GM12801 (cell line): ENCODE data around the gene MYH7.

Source experiments
- TF ChIP-seq, protein P1 (sequence below): IDR thresholded peaks from one replicate; pipeline ENCODE4 v1.5.1; 2011; ENCODE audit warnings: control low read depth; ENCODE audit not compliant: insufficient read length; ENCODE audit errors: extremely low read depth

MYH7 gene

DNA sequence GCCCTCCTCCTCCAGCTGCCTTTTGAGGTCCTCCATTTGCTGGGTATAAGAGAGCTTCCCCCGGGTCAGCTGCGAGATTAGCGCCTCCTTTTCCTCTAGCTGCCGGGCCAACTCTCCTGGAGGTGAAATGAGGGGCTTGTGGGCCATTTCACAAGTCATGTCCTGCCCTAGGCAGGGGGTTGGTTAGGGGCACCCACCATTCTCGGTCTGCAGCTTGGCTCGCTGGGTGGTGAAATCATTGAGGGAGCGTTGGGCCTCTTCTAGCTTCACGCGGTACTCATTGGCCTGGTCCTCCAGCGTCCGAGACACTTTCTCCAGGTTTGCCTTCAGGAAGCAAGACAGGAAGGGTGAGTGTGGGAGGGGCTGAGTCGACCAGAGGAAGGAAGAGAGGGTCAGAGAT is 46.1 kb downstream of the MYH7 start:
- TF ChIP-seq, protein P1, sequence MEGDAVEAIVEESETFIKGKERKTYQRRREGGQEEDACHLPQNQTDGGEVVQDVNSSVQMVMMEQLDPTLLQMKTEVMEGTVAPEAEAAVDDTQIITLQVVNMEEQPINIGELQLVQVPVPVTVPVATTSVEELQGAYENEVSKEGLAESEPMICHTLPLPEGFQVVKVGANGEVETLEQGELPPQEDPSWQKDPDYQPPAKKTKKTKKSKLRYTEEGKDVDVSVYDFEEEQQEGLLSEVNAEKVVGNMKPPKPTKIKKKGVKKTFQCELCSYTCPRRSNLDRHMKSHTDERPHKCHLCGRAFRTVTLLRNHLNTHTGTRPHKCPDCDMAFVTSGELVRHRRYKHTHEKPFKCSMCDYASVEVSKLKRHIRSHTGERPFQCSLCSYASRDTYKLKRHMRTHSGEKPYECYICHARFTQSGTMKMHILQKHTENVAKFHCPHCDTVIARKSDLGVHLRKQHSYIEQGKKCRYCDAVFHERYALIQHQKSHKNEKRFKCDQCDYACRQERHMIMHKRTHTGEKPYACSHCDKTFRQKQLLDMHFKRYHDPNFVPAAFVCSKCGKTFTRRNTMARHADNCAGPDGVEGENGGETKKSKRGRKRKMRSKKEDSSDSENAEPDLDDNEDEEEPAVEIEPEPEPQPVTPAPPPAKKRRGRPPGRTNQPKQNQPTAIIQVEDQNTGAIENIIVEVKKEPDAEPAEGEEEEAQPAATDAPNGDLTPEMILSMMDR, result no peak

DNA sequence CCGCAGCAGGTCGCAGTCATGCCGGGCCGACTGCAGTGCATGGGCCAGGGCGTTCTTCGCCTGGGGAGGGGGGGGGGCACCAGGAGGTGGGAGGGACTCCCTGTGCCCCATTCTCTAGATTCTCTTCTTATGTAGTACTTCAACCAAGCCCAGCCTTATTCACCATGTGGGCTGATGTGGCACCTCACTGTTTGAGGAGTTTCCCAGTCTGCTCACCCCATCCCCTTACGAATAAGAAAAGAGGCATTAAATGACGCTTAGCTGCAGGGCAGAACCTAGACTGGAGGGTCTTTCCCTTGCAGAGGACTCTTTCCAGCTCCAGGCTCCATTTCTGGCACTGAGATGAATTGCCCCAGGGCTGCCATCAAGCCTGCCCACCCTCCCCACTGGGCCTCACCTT is 46.5 kb downstream of the MYH7 start:
- TF ChIP-seq, protein P1, result no peak

DNA sequence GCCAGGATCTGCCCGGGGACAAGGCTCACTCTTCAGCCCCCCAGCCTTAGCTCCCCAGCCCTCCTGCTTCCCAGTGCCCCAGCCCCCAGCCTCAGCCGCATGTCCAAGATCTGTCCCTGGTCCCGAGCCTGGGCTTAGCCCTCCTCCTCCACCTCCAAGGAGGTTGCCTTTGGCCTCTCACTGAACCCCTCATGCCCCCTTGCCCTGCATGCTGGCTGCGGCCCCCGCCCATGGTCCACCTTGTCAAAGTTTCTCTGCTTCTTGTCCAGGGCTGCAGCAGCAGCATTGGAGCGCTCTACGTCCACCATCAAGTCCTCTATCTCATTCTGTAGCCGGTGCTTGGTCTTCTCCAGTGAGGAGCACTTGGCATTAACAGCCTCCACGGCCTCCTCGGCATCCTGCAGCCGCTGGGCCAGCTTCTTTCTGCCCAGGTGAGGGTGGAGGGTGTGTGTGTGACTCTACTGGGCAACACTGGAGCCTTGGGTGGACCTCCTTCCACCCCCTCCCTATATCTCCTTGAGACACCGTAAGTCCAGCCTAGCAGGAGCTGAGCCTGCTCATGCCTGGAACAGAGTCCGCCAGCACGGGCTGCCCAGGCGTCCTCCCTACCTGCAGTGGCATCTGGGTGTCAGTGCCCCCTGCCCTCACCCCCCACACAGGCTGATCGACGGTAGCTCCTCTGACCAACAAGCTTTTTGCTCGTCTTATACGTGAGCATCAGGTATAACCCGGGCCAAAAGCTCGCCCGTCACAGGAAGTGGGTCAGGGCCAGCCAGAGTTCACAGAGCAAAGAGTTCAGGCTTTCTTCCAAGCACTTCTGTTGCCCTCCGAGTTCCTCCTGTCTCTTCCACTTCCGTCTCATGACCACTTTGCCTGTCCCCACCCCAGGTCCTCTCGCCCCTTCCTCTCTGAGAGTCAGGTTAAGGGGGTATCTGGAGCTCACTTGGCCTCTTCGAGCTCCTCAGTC is 47.3 kb downstream of the MYH7 start:
- TF ChIP-seq, protein P1, result no peak

DNA sequence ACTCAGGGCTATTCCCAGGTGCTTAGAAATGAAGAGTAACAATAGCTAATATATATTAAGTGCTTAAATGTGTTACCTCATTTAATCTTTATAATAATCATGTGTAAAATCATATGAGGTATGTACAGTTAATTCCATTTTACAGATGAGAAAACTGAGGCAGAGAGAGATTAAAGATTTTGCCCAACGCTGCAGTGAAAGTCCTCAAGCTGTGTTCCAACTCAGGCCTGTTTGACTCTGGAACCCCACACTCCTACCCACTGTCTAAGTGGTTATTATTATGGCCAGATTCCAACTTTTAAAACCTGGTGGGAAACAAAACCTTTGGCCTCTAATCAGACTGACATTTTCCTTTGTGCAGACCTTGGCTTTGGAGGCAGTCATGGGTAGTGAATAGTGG is 48.5 kb downstream of the MYH7 start:
- TF ChIP-seq, protein P1, result no peak

GRCh38 chr14:23385642-23386265 is 49.7 kb downstream of the MYH7 start:
- TF ChIP-seq, protein P1, result no peak

DNA sequence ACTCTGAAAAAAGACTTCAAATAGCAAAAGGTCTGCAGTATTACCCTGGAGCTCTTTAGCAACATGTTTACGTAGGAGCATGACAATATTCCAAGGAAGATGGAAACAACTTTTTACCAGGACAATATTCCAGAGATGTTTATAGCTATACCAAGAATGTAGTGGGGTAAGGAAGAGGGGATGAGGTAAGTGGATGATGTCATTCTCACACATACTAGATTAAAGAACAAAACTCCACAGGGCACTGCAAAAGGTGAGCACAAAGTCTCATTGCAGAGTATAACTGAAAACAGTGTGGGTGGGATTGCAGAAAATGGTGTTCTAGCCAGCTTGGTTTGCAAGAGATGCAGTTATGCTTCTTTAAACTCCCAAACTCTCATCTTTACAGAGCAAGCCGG is 50.2 kb downstream of the MYH7 start:
- TF ChIP-seq, protein P1, result no peak

DNA sequence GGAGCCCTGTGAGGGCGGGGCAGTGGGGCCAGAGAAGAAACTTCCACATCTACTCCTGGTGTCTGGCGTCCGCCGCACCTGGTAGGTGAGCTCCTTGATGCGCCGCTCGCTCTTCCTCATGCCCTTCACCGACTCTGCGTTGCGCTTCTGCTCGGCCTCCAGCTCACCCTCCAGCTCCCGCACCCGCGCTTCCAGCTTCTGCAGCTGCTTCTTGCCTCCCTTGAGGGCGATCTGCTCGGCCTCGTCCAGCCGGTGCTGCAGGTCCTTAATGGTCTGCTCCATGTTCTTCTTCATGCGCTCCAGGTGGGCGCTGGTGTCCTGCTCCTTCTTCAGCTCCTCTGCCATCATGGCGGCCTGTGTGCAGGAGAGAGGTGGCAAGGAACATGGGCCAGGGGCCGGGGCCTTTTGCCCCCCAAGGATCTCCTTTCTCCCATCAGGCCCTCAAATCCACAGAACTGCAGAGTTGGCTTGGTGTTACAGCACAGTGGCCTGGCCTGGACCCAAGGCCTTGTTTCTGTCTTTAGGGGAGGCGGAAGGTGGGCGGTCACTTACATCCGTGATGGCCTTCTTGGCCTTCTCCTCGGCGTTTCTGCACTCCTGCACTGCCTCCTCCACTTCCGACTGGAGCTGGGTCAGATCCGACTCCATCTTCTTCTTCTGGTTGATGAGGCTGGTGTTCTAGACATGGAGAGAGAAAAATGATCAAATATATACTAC is 50.9 kb downstream of the MYH7 start:
- TF ChIP-seq, protein P1, result no peak
